ENCODE results near the gene HRH3. TPM values are rescaled to one million over a fixed set of nuclear protein-coding genes. Genes with fewer than 3 reads are reported as not detected.

HRH3 gene
- total RNA-seq, 4 donors from 2014 or later, result not detected

DNA sequence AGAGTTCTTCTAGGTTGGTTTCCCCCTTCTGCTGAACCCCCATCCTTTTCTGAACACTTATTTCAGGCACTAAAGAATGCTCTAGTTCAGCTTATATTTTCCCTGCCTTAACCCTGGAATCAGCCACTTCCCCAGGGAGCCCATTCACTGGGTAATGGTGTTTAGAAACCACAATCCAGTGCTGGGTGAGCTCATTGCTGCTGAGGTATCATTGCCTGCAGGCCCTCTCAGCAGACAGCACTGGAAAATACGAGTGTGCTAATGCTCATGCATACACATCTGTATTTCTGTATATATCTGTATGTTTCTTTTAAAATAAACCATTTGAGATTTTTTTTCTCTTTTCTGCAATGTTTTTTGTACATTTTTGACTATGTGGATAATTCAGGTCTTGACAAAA is 45.3 kb upstream of the HRH3 start:
- TF ChIP-seq CTCF (IDR thresholded peaks at IDR 0.05; ENCODE audit: low read depth), result no peak

DNA sequence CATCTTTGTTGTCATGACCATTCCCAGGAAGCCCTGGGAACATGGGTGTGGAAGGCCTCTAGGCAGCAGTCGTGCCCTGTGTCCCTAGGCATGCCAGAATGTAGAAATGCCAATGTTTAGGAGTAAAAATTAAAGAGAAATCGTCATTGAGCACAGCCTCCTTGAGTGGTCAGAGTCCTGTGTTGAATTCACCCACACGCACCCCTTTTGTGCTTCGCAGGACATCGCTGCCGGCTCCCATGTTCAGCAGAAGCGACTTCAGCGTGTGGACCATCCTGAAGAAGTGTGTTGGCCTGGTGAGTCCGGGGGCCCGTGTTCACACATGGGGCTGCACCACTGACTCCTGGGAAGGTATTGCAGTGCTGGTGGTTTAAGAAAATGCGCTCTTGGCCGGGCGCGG is 43.3 kb upstream of the HRH3 start:
- no peak for TF ChIP-seq CTCF (IDR thresholded peaks at IDR 0.05; ENCODE audit: low read depth)

DNA sequence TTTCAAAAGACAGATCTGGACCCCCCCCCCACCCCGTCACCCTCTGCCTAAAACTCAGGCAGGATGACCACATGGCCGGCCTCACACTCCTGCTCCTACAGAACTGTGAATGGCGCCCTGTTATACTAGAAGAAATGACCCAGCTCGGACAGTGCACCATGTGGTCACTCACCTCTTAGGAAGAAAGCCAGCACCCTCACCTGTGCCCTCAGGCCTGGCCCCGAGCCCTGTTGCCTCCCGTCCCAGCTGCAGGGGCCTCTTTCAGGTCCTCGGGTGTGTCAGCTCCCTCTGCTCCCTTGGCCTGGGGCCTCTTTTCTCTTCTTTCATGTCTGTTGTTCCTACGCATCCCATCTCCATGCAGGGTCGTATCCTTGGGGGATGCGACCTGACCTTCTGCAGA is 42.0 kb upstream of the HRH3 start:
- TF ChIP-seq CTCF (IDR thresholded peaks at IDR 0.05; ENCODE audit: low read depth), result no peak

DNA sequence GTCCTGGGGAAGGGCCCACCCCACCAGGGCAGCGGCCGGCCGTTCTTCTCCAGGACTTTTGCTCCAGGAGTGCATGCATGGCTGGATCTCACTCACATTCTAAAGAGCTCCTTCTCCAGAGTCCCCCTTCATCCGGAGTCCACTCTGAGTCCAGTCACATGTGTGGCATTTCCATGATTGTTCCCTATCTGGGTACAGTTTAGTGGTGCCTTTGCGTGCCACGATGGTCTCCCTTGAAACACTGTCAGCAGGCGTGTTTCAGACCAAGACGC is 39.2 kb upstream of the HRH3 start:
- TF ChIP-seq CTCF (IDR thresholded peaks at IDR 0.05; ENCODE audit: low read depth), result no peak

DNA sequence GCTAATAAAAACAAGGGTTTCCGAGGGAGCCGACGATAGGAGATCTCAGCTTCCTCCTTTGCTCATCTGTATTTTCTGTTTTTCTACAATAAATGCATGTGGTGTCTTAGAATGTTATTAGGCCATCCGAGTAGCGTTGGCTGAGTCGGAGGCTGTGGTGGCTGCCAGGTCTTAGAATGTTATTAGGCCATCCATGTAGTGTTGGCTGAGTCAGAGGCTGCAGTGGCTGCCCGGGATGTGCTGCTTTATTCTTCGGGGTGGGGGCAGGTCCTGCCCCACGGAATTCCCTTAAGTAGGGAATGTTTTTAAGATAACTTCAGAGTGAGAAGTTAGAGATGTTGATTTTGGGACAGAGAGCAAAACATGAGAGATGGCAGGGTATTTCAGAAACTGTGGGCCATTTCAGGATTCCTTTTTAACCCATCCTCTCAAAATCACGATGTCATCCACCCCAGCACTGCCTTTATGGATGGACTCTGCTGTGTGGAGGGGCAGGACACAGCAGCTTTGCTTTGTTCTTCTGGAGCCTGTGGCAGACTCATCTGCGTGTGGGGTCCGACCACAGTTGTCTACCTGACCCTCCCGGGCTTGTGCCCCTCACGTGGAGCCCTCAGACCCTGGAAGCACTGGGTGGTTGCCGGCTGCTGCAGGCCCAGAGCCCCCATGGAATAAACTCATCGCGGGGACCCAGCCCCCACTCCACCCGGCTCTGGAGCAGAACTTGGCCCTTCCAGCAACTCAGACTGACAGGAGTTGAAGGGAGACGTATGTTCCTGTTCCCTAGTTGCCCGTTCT is 38.6 kb upstream of the HRH3 start:
- no peak for TF ChIP-seq CTCF (IDR thresholded peaks at IDR 0.05; ENCODE audit: low read depth)

GRCh38 chr20:62255976-62256375 is 35.9 kb upstream of the HRH3 start:
- no peak for TF ChIP-seq CTCF (IDR thresholded peaks at IDR 0.05; ENCODE audit: low read depth)

- TF ChIP-seq CTCF (IDR thresholded peaks at IDR 0.05; ENCODE audit: low read depth), result no peak
Observed at GRCh38 chr20:62254021-62254724, 34.1 kb upstream of the HRH3 start.

Measured in subcutaneous adipose tissue (tissue), 4 donors.